Epithelial cell of esophagus (primary cell): ENCODE results near the gene TBC1D23.
"Not testable (repeated sequence)": the region's sequence is repeated elsewhere in the genome, so short reads cannot be mapped to it uniquely, and the experiment has no call there.

Experiments
- DNase-seq: peaks from one replicate; pipeline ENCODE4 v3.0.0; 2010; ENCODE audit warnings: low read depth
- H3K4me3 ChIP-seq: 2 replicates; pipeline ENCODE4 v1.5.1; 2011; ENCODE audit warnings: mild to moderate bottlenecking, low read length, control low read depth
- TF ChIP-seq, protein P1 (sequence below): IDR thresholded peaks from 2 replicates; pipeline ENCODE4 v1.5.1; 2011; ENCODE audit warnings: low read depth, mild to moderate bottlenecking, low read length, control low read depth, inconsistent platforms; ENCODE audit not compliant: insufficient read depth; ENCODE audit errors: missing control alignments

Gene TBC1D23

DNA sequence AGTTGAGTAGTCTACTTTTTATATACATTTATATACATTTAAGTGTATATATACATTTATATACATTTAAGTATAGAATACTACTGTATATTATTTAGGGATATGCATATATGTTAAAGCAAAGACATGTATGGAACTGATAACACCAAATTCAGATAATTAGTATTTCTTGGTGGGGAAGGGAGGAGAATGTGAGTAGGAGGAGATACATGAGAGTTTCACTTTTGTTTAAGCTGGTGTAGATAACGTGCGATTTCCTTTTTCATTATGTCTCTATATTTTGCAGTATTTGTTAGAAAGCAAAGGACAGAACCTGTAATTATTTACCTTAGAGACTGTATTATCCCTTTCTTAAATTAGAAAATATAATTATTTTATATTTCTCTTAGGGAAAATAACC, 57.1 kb downstream of the TBC1D23 start:
- no peak overlapping the region for H3K4me3 ChIP-seq
- TF ChIP-seq, protein P1, sequence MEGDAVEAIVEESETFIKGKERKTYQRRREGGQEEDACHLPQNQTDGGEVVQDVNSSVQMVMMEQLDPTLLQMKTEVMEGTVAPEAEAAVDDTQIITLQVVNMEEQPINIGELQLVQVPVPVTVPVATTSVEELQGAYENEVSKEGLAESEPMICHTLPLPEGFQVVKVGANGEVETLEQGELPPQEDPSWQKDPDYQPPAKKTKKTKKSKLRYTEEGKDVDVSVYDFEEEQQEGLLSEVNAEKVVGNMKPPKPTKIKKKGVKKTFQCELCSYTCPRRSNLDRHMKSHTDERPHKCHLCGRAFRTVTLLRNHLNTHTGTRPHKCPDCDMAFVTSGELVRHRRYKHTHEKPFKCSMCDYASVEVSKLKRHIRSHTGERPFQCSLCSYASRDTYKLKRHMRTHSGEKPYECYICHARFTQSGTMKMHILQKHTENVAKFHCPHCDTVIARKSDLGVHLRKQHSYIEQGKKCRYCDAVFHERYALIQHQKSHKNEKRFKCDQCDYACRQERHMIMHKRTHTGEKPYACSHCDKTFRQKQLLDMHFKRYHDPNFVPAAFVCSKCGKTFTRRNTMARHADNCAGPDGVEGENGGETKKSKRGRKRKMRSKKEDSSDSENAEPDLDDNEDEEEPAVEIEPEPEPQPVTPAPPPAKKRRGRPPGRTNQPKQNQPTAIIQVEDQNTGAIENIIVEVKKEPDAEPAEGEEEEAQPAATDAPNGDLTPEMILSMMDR: no peak
- DNase-seq: no peak

DNA sequence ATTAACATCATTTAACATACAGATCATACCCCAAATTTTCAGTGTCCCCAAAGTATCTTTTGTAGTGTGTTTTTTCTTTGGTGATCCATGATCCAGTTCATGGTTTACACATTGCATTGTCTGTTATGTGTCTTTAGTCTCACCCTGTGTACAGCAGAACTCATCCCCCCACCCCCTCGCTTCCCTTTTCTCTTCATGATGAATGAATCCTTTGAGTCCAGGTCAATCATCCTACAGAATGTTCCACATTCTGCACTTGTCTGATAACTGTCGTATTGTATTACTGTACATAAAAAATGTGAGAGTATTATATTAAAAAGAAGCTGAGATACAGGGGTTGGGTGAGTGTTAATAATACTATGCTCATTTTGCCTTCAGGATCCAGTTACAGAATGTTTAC, 59.2 kb downstream of the TBC1D23 start:
- no peak overlapping the region for H3K4me3 ChIP-seq
- TF ChIP-seq, protein P1: no peak
- DNase-seq: no peak

DNA sequence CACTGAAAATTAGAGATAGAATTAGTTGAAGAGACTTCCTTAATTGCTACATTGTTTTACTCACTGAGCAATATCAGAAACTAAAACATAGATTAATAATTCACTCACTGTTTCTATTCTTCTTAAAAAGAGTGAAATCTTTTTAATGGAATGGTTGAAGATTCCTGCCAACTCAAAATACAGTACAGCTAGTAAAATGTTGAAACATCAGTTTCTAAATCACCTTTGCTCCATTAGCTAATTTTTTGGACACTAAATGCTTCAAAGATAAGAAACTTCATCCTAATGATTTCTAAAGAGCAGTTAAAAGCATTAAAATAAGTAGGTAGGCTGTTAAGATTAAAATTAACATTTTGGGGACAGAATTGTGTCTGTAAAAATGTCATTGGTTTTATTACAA, 63.3 kb downstream of the TBC1D23 start:
- TF ChIP-seq, protein P1: no peak
- DNase-seq: no peak

GRCh38 chr3:100325827-100326226, 65.0 kb downstream of the TBC1D23 start:
- no peak for DNase-seq
- no peak overlapping the region for H3K4me3 ChIP-seq
- TF ChIP-seq, protein P1: no peak

More for the DNA sequence above, 63.3 kb downstream of the TBC1D23 start:
- H3K4me3 ChIP-seq: no peak overlapping the region

DNA sequence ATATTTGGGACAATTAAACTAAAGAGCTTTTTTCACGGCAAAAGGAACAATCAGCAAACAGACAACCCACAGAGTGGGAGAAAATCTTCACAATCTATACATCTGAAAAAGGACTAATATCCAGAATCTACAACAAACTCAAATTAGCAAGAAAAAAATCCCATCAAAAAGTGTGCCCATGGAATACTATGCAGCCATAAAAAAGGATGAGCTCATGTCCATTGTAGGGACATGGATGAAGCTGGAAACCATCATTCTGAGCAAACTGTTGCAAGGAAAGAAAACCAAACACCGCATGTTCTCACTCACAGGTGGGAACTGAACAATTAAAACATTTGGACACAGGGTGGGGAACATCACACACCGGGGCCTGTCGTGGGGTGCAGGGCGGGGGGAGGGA, 66.6 kb downstream of the TBC1D23 start:
- DNase-seq, H3K4me3 ChIP-seq: not testable (repeated sequence)

GRCh38 chr3:100329800-100330489, 69.2 kb downstream of the TBC1D23 start:
- no peak for DNase-seq
- TF ChIP-seq, protein P1: no peak
- H3K4me3 ChIP-seq: no peak overlapping the region

- no peak overlapping the region for H3K4me3 ChIP-seq
- TF ChIP-seq, protein P1: no peak
- no peak for DNase-seq
Measured at GRCh38 chr3:100330651-100331050, 69.9 kb downstream of the TBC1D23 start.
